Measurements from ENCODE around the gene ASIC4.
A peak's percentile ranks its signal among the peaks of the same experiment; 100 is the strongest.

Gene ASIC4

DNA sequence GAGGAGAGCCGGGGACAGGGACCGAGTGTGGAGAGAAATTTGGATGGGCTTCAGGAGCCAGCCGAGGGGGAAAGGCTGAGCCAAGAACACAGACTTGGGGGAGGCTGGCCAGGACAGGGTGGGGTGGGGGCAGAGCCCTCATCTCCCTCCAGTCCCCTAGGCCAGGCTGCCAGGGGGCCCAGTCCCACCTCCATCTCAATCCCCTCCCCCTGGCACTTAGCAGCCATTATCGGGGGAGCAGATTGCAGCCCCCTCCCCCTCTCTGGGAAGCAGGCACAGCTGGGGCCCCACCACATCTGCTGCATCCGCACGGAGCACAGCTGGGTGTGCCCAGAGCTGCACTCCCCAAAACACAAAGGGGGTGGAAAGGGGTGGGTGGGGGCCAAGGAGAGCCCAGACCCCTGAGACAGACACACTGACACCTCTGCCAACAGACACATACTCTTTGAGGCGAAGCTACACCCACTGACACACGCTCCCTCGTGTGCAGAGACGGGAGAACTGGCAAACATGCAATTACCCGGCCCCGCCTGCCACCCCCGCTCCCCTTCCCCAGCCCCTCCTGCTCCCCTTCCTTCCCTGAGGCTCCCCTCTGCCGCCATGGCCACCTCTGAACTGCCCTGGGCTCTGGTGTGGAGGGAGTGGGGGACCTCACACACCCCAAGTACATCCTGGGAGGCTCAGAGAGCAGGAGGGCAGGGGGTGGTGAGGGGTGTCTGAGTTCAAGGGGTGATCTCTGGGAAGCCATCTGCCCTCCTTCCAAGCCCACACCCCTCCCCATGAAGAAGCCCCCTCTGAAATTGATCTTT lies 5.1 kb upstream of the ASIC4 start:
- Histone ChIP-seq H2BK120ac (ENCODE audit: low read depth, low read length) (peak overlapping the region; percentile 29), H2BK15ac (replicated peaks; ENCODE audit: low read depth) (no peak overlapping the region), H4K8ac (ENCODE audit: low read depth, low read length) (no peak overlapping the region), H3K27me3 (ENCODE audit: insufficient read depth, low read length, poor library complexity) (peaks cover 23% of the 10 kb centered on the region), H3K4me1 (ENCODE audit: control insufficient read depth, low read depth, low read length) (peaks cover 7% of the 10 kb centered on the region), H3K56ac (ENCODE audit: low read length) (peak overlapping the region; percentile 80), H3K9ac (ENCODE audit: low read length) (peak overlapping the region; percentile 29), H2BK5ac (ENCODE audit: low read length) (no peak overlapping the region), H3K4me3 (ENCODE audit: low read length) (no peak overlapping the region), H3K79me1 (ENCODE audit: low read length) (no peaks in the 10 kb centered on the region), H3K36me3 (ENCODE audit: control insufficient read depth, insufficient read depth, low read length) (no peaks in the 10 kb centered on the region), H3K4me2 (ENCODE audit: low read length) (peak overlapping the region; percentile 20), H3K27ac (ENCODE audit: low read depth, low read length) (no peak overlapping the region), H2AK5ac (ENCODE audit: low read length) (no peak overlapping the region), H3K18ac (ENCODE audit: low read length) (no peak overlapping the region), H3K23ac (ENCODE audit: low read length) (no peak overlapping the region), H3K4ac (ENCODE audit: low read depth, low read length) (no peak overlapping the region), H3K79me2 (ENCODE audit: control insufficient read depth, insufficient read depth, low read length) (no peaks in the 10 kb centered on the region), H4K5ac (ENCODE audit: low read length) (no peak overlapping the region)
- WGBS (ENCODE audit: extremely low coverage, insufficient coverage, low lambda C conversion rate): no CpG with 5 or more reads among the region's 14 CpGs
- no peak for DNase-seq

DNA sequence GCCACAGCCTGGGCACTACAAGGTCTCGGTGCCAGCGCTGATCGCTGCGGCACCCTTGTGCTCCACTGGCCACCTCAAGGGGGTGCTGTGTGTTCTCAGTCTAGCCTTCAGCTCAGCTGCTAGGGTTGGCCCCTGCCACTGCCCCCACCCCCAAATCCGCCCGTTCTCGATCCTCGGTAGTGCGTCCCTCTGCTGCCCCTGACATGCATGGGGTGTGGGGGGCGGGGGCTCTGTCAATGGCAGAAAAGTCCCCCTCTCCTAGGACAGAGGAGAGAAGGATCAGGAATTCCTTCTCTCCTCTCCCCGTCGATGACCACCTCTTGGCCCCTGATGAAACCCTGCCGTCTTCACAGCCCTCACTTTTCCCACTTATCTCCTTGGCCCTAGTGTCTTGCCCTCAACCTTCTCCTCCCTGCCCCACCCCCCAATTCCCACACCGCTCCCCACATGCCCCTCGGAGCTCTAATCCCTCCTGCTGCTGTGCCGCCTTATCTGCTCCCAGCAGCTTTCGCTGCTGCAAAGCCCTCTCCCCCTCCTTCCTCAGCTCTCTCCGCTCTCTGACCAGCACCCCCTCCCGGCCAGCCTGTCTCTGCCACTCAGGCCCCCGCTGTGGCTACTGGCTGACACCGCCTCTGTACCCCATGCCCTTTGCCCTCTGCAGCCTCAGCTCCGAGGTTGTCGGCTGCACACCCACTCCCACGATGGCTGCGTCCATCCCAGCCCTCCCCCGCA lies 4.3 kb upstream of the ASIC4 start:
- no peak overlapping the region for H3K4me3 ChIP-seq (ENCODE audit: low read length)
- peak overlapping the region; percentile 75 for H3K4me2 ChIP-seq (ENCODE audit: low read length)
- H3K4me1 ChIP-seq (ENCODE audit: control insufficient read depth, low read depth, low read length): peaks cover 7% of the 10 kb centered on the region
- H2BK120ac ChIP-seq (ENCODE audit: low read depth, low read length): no peak overlapping the region
- H3K27ac ChIP-seq (ENCODE audit: low read depth, low read length): no peak overlapping the region
- H3K79me1 ChIP-seq (ENCODE audit: low read length): no peaks in the 10 kb centered on the region
- no peak overlapping the region for H3K18ac ChIP-seq (ENCODE audit: low read length)
- H3K27me3 ChIP-seq (ENCODE audit: insufficient read depth, low read length, poor library complexity): peaks cover 23% of the 10 kb centered on the region
- no CpG with 5 or more reads among the region's 26 CpGs for WGBS (ENCODE audit: extremely low coverage, insufficient coverage, low lambda C conversion rate)
- H3K9ac ChIP-seq (ENCODE audit: low read length): peak overlapping the region; percentile 56
- no peak overlapping the region for H3K23ac ChIP-seq (ENCODE audit: low read length)
- H2BK15ac ChIP-seq (replicated peaks; ENCODE audit: low read depth): no peak overlapping the region
- H2AK5ac ChIP-seq (ENCODE audit: low read length): no peak overlapping the region
- peak overlapping the region; percentile 80 for H3K56ac ChIP-seq (ENCODE audit: low read length)
- no peak overlapping the region for H3K4ac ChIP-seq (ENCODE audit: low read depth, low read length)
- H4K5ac ChIP-seq (ENCODE audit: low read length): no peak overlapping the region
- H2BK5ac ChIP-seq (ENCODE audit: low read length): no peak overlapping the region
- no peaks in the 10 kb centered on the region for H3K36me3 ChIP-seq (ENCODE audit: control insufficient read depth, insufficient read depth, low read length)
- DNase-seq: peak; percentile 87
- no peak overlapping the region for H4K8ac ChIP-seq (ENCODE audit: low read depth, low read length)
- no peaks in the 10 kb centered on the region for H3K79me2 ChIP-seq (ENCODE audit: control insufficient read depth, insufficient read depth, low read length)

DNA sequence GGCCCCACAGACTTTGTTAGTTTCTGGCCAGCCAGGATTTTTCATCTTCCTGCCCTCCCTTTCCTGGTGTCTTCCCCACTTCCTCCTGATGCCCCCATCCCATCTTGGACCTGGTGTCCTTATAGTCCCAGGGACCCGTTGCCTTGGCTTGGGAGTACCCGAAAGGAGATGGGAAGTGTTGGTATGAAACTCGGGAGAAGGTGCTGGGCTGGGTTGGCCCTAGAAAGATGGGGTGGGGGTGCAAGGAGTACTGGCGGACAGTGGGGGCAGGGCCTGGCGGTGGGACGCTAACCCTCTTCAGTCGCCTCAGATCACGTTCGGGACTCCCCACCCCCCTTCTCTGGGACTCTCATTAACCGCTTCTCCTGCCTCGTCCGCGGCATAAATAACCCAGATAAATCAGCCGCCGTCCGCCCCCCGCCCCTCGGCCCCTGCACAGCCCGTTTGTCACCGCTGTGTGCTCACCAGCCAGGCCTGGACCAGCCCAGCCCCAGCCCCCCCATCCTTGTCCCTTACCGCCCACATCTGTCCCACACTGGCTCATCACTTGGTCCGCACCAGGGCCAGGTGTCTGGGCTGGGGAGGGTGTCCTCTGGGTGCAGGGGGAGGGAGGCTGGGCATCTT lies 3.7 kb upstream of the ASIC4 start:
- no peak overlapping the region for H3K18ac ChIP-seq (ENCODE audit: low read length)
- no peak overlapping the region for H2BK120ac ChIP-seq (ENCODE audit: low read depth, low read length)
- H3K9ac ChIP-seq (ENCODE audit: low read length): no peak overlapping the region
- no peak overlapping the region for H2BK5ac ChIP-seq (ENCODE audit: low read length)
- H3K23ac ChIP-seq (ENCODE audit: low read length): no peak overlapping the region
- H3K79me2 ChIP-seq (ENCODE audit: control insufficient read depth, insufficient read depth, low read length): no peaks in the 10 kb centered on the region
- H3K79me1 ChIP-seq (ENCODE audit: low read length): no peaks in the 10 kb centered on the region
- H2AK5ac ChIP-seq (ENCODE audit: low read length): no peak overlapping the region
- DNase-seq: no peak
- peak overlapping the region; percentile 11 for H3K56ac ChIP-seq (ENCODE audit: low read length)
- no peak overlapping the region for H3K4ac ChIP-seq (ENCODE audit: low read depth, low read length)
- H4K5ac ChIP-seq (ENCODE audit: low read length): no peak overlapping the region
- no peaks in the 10 kb centered on the region for H3K36me3 ChIP-seq (ENCODE audit: control insufficient read depth, insufficient read depth, low read length)
- WGBS (ENCODE audit: extremely low coverage, insufficient coverage, low lambda C conversion rate): no CpG with 5 or more reads among the region's 22 CpGs
- H3K27ac ChIP-seq (ENCODE audit: low read depth, low read length): no peak overlapping the region
- H3K4me1 ChIP-seq (ENCODE audit: control insufficient read depth, low read depth, low read length): peaks cover 7% of the 10 kb centered on the region
- peaks cover 23% of the 10 kb centered on the region for H3K27me3 ChIP-seq (ENCODE audit: insufficient read depth, low read length, poor library complexity)
- no peak overlapping the region for H3K4me2 ChIP-seq (ENCODE audit: low read length)
- H2BK15ac ChIP-seq (replicated peaks; ENCODE audit: low read depth): no peak overlapping the region
- no peak overlapping the region for H3K4me3 ChIP-seq (ENCODE audit: low read length)
- H4K8ac ChIP-seq (ENCODE audit: low read depth, low read length): no peak overlapping the region

DNA sequence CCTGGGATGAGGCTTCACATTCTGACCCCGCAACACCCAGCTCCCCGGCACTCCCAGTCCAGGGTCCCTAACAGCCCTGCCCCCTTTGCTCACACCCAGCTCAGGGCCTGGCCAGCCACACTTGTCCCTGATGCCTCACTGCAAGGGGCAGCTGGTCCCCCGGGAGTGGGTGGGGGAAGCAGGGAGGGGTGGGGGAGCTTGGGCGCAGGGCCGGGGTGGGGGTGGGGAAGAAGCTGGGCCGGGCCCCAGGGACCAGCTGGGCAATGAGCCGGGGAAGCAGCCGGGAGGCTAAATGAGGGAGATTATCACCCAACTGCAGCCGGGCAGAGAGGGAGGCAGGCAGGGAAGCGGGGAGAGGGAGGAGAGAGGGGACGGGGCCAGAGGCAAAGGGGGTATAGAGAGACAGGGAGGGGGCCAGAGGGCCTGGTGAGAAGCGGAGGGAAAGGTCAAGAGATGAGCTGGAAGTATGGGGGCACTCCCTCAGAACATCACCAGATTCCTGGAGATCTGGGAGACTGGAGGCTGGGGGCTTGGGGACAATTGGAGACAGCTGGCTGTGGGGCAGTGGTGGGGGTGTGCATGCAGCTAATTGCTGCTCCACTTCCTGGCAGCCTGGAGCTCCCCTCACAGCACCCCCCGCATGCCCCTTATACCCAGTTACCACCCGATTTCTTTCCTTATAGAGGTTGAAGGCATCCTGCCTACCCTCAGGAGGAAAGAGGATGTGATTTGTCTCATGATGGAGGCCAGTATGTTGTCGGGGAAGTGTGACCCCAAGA lies 2.5 kb upstream of the ASIC4 start:
- H3K23ac ChIP-seq (ENCODE audit: low read length): no peak overlapping the region
- H3K27me3 ChIP-seq (ENCODE audit: insufficient read depth, low read length, poor library complexity): peaks cover 23% of the 10 kb centered on the region

DNA sequence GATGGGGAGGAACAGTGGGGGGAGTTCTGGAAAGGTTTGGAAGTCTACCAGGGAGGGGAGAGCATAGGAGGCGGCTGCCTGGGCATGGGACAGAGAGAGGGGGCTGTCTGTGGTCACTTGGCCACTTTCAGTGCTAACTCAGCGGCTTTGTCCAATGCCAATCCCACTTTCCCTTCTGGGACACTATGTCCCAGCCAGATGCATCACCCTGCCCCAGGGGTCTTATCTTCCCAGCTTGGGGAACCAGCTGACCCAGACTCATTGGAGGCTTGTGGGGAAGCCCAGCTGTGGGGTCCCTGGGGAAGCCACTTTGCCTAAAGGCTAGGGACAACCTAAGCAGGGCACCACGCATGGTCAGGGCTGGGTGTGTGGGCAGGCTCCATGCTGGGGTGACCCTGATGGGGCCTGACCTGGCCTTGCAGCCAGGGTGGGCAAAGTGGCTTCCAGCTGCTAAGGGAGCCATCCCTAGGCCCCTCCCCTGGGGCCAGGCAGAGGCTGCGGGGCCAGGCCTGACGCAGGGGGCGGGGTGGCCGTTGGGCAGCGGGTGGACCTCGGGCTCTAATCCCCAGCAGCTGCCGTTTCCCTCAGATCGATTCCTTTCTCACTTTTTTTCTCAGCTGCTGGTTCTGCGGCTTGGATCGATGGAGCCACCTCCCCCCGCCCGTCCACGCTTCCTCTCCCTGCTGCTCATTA lies 1.6 kb upstream of the ASIC4 start:
- DNase-seq: no peak
- peaks cover 23% of the 10 kb centered on the region for H3K27me3 ChIP-seq (ENCODE audit: insufficient read depth, low read length, poor library complexity)
- H3K4me1 ChIP-seq (ENCODE audit: control insufficient read depth, low read depth, low read length): peaks cover 4% of the 10 kb centered on the region

More for the DNA sequence above, 2.5 kb upstream of the ASIC4 start:
- Histone ChIP-seq H3K4me1 (ENCODE audit: control insufficient read depth, low read depth, low read length) (peaks cover 7% of the 10 kb centered on the region), H2AK5ac (ENCODE audit: low read length) (no peak overlapping the region), H3K79me1 (ENCODE audit: low read length) (no peaks in the 10 kb centered on the region), H4K5ac (ENCODE audit: low read length) (no peak overlapping the region), H3K27ac (ENCODE audit: low read depth, low read length) (no peak overlapping the region), H3K79me2 (ENCODE audit: control insufficient read depth, insufficient read depth, low read length) (no peaks in the 10 kb centered on the region), H2BK5ac (ENCODE audit: low read length) (no peak overlapping the region), H3K4ac (ENCODE audit: low read depth, low read length) (no peak overlapping the region), H3K4me2 (ENCODE audit: low read length) (no peak overlapping the region), H4K8ac (ENCODE audit: low read depth, low read length) (no peak overlapping the region), H3K4me3 (ENCODE audit: low read length) (no peak overlapping the region), H3K9ac (ENCODE audit: low read length) (no peak overlapping the region), H2BK15ac (replicated peaks; ENCODE audit: low read depth) (no peak overlapping the region), H3K36me3 (ENCODE audit: control insufficient read depth, insufficient read depth, low read length) (no peaks in the 10 kb centered on the region), H3K56ac (ENCODE audit: low read length) (no peak overlapping the region), H2BK120ac (ENCODE audit: low read depth, low read length) (no peak overlapping the region), H3K18ac (ENCODE audit: low read length) (no peak overlapping the region)
- DNase-seq: no peak
- WGBS (ENCODE audit: extremely low coverage, insufficient coverage, low lambda C conversion rate): no CpG with 5 or more reads among the region's 15 CpGs

More for the DNA sequence above, 1.6 kb upstream of the ASIC4 start:
- H3K4ac ChIP-seq (ENCODE audit: low read depth, low read length): no peak overlapping the region
- H3K4me2 ChIP-seq (ENCODE audit: low read length): no peak overlapping the region
- H3K36me3 ChIP-seq (ENCODE audit: control insufficient read depth, insufficient read depth, low read length): no peaks in the 10 kb centered on the region
- H3K56ac ChIP-seq (ENCODE audit: low read length): no peak overlapping the region
- H2AK5ac ChIP-seq (ENCODE audit: low read length): no peak overlapping the region
- no peak overlapping the region for H3K18ac ChIP-seq (ENCODE audit: low read length)
- H2BK5ac ChIP-seq (ENCODE audit: low read length): no peak overlapping the region
- H4K8ac ChIP-seq (ENCODE audit: low read depth, low read length): no peak overlapping the region
- H3K79me2 ChIP-seq (ENCODE audit: control insufficient read depth, insufficient read depth, low read length): no peaks in the 10 kb centered on the region
- no peak overlapping the region for H2BK120ac ChIP-seq (ENCODE audit: low read depth, low read length)
- no peak overlapping the region for H4K5ac ChIP-seq (ENCODE audit: low read length)
- no peak overlapping the region for H3K9ac ChIP-seq (ENCODE audit: low read length)
- H3K79me1 ChIP-seq (ENCODE audit: low read length): no peaks in the 10 kb centered on the region
- no CpG with 5 or more reads among the region's 16 CpGs for WGBS (ENCODE audit: extremely low coverage, insufficient coverage, low lambda C conversion rate)
- H3K23ac ChIP-seq (ENCODE audit: low read length): no peak overlapping the region
- H3K27ac ChIP-seq (ENCODE audit: low read depth, low read length): no peak overlapping the region
- H3K4me3 ChIP-seq (ENCODE audit: low read length): no peak overlapping the region
- no peak overlapping the region for H2BK15ac ChIP-seq (replicated peaks; ENCODE audit: low read depth)
